GM19397 (cell line): Measurements from ENCODE around the gene RIPPLY1.
"Not testable (repeated sequence)": the region's sequence is repeated elsewhere in the genome, so short reads cannot be mapped to it uniquely, and the experiment has no call there.

Source experiments
- ATAC-seq: cut with Tn5 transposase; IDR thresholded peaks from one replicate; pipeline ENCODE4 v1.9.1; 2021; ENCODE audit warnings: mild to moderate bottlenecking, moderate library complexity; ENCODE audit not compliant: unreplicated experiment

Gene RIPPLY1

GRCh38 chrX:106917830-106918500, 14.8 kb upstream of the RIPPLY1 start:
- no peak for ATAC-seq

- no peak for ATAC-seq
Observed at GRCh38 chrX:106912864-106913263, 9.7 kb upstream of the RIPPLY1 start.

GRCh38 chrX:106906361-106906760, 3.2 kb upstream of the RIPPLY1 start:
- ATAC-seq: no peak

GRCh38 chrX:106905064-106905708, 2.0 kb upstream of the RIPPLY1 start:
- no peak for ATAC-seq

- ATAC-seq: no peak
Observed at GRCh38 chrX:106903856-106904528, 851 bp upstream of the RIPPLY1 start.

- no peak for ATAC-seq
Observed at GRCh38 chrX:106902684-106903083, 457 bp downstream of the RIPPLY1 start.

GRCh38 chrX:106901781-106902219, 1.3 kb downstream of the RIPPLY1 start:
- no peak for ATAC-seq

GRCh38 chrX:106901341-106901740, 1.8 kb downstream of the RIPPLY1 start:
- no peak for ATAC-seq

GRCh38 chrX:106899841-106900240, 3.3 kb downstream of the RIPPLY1 start:
- ATAC-seq: no peak

- ATAC-seq: no peak
Observed at GRCh38 chrX:106899276-106899675, 3.9 kb downstream of the RIPPLY1 start.

GRCh38 chrX:106898462-106898861, 4.7 kb downstream of the RIPPLY1 start:
- peak; percentile 57 for ATAC-seq

- ATAC-seq: no peak
Observed at GRCh38 chrX:106897259-106897658, 5.9 kb downstream of the RIPPLY1 start.

- no peak for ATAC-seq
Observed at GRCh38 chrX:106894978-106895452, 8.1 kb downstream of the RIPPLY1 start.

GRCh38 chrX:106894392-106894909, 8.7 kb downstream of the RIPPLY1 start:
- no peak for ATAC-seq

GRCh38 chrX:106891762-106892460, 11.2 kb downstream of the RIPPLY1 start:
- no peak for ATAC-seq

GRCh38 chrX:106889468-106889867, 13.7 kb downstream of the RIPPLY1 start:
- ATAC-seq: no peak

GRCh38 chrX:106875151-106875550, 28.0 kb downstream of the RIPPLY1 start:
- ATAC-seq: no peak

GRCh38 chrX:106874075-106874474, 29.1 kb downstream of the RIPPLY1 start:
- ATAC-seq: no peak

GRCh38 chrX:106872796-106873195, 30.3 kb downstream of the RIPPLY1 start:
- not testable (repeated sequence) for ATAC-seq

- no peak for ATAC-seq
Observed at GRCh38 chrX:106863697-106864096, 39.4 kb downstream of the RIPPLY1 start.
